Nephron (organoid): Measurements from ENCODE around the gene ADCY2.

ENCODE experiments used
- H3K27ac Mint-ChIP-seq, 3 experiments: 2 replicates each; pipeline ENCODE4 v1.8.0; 2020; ENCODE audit warnings: mixed read lengths in 3 of 3, mild to moderate bottlenecking in 2 of 3, moderate library complexity in 1 of 3
- H3K27me3 Mint-ChIP-seq: 2 replicates; pipeline ENCODE4 v1.8.0; 2021; ENCODE audit warnings: low read depth, mild to moderate bottlenecking, moderate library complexity, mixed read lengths
- H3K36me3 Mint-ChIP-seq: 2 replicates; pipeline ENCODE4 v1.8.0; 2020; ENCODE audit warnings: low read depth, mixed read lengths
- H3K4me1 Mint-ChIP-seq: 2 replicates; pipeline ENCODE4 v1.8.0; 2020; ENCODE audit warnings: mixed read lengths
- H3K4me3 Mint-ChIP-seq, 3 experiments: 2 replicates each; pipeline ENCODE4 v1.8.0; 2020; ENCODE audit warnings: mild to moderate bottlenecking in 3 of 3, mixed read lengths in 3 of 3, moderate library complexity in 2 of 3
- H3K9me3 Mint-ChIP-seq: 2 replicates; pipeline ENCODE4 v1.8.0; 2020; ENCODE audit warnings: mixed read lengths
- CTCF ChIP-seq, 3 experiments: fragments of 200-600 bp; sonication (generic); IDR thresholded peaks; one replicate each; pipeline ENCODE4 v1.5.0; 2021; ENCODE audit warnings: antibody characterized with exemption in 3 of 3; ENCODE audit not compliant: unreplicated experiment in 3 of 3

The ADCY2 gene

GRCh38 chr5:7395947-7396712 lies at the start of gene ADCY2:
ADCY2 (plus strand) TSS chr5:7396138; CDS start chr5:7396297, 159 bp downstream.
- no peaks in the 10 kb centered on the region for H3K36me3 Mint-ChIP-seq
- no peak for TF ChIP-seq CTCF (IDR thresholded peaks at IDR 0.05; ENCODE audit: unreplicated experiment in 3 of 3)
- peak within 1 kb of the TSS; percentile 12 to 65 (median 62) for H3K27ac Mint-ChIP-seq
- H3K27me3 Mint-ChIP-seq, result peaks cover 47% of the 10 kb centered on the region
- peak within 1 kb of the TSS; percentile 84 to 94 (median 90) for H3K4me3 Mint-ChIP-seq
- H3K4me1 Mint-ChIP-seq, result peaks cover 20% of the 10 kb centered on the region
- no peaks in the 10 kb centered on the region for H3K9me3 Mint-ChIP-seq

- Mint-ChIP-seq H3K36me3 (peaks cover under 1% of the 10 kb centered on the region), H3K9me3 (peaks cover 9% of the 10 kb centered on the region), H3K27me3 (peaks cover 3% of the 10 kb centered on the region), H3K4me3 (no peak overlapping the region), H3K27ac (no peak overlapping the region), H3K4me1 (peaks cover 16% of the 10 kb centered on the region)
- no peak for TF ChIP-seq CTCF (IDR thresholded peaks at IDR 0.05; ENCODE audit: unreplicated experiment in 3 of 3)
Measured at GRCh38 chr5:7347377-7347776, 48.6 kb upstream of the ADCY2 start.

GRCh38 chr5:7348168-7348854 lies 47.6 kb upstream of the ADCY2 start:
- peaks cover 3% of the 10 kb centered on the region for H3K27me3 Mint-ChIP-seq

GRCh38 chr5:7361593-7361992 lies 34.3 kb upstream of the ADCY2 start:
- H3K9me3 Mint-ChIP-seq, result peaks cover 5% of the 10 kb centered on the region
- H3K4me1 Mint-ChIP-seq, result no peaks in the 10 kb centered on the region
- H3K36me3 Mint-ChIP-seq, result no peaks in the 10 kb centered on the region
- H3K27me3 Mint-ChIP-seq, result peaks cover 4% of the 10 kb centered on the region
- TF ChIP-seq CTCF (IDR thresholded peaks at IDR 0.05; ENCODE audit: unreplicated experiment in 3 of 3), result no peak
- H3K4me3 Mint-ChIP-seq, result no peak overlapping the region
- no peak overlapping the region for H3K27ac Mint-ChIP-seq

More at GRCh38 chr5:7348168-7348854, 47.6 kb upstream of the ADCY2 start:
- Mint-ChIP-seq H3K4me1 (peaks cover 16% of the 10 kb centered on the region), H3K36me3 (no peaks in the 10 kb centered on the region), H3K27ac (no peak overlapping the region), H3K9me3 (peaks cover 8% of the 10 kb centered on the region), H3K4me3 (no peak overlapping the region)
- TF ChIP-seq CTCF (IDR thresholded peaks at IDR 0.05; ENCODE audit: unreplicated experiment in 3 of 3), result no peak

GRCh38 chr5:7363067-7363677 lies 32.8 kb upstream of the ADCY2 start:
- H3K9me3 Mint-ChIP-seq, result peaks cover 2% of the 10 kb centered on the region
- no peak overlapping the region for H3K27ac Mint-ChIP-seq
- H3K27me3 Mint-ChIP-seq, result peaks cover 4% of the 10 kb centered on the region
- no peak for TF ChIP-seq CTCF (IDR thresholded peaks at IDR 0.05; ENCODE audit: unreplicated experiment in 3 of 3)
- no peaks in the 10 kb centered on the region for H3K36me3 Mint-ChIP-seq
- no peaks in the 10 kb centered on the region for H3K4me1 Mint-ChIP-seq
- no peak overlapping the region for H3K4me3 Mint-ChIP-seq
